ENCODE measurements around the gene DHRSX.

- TF ChIP-seq BACH1 (IDR thresholded peaks at IDR 0.05; ENCODE audit: low read length) (no peak), CTCF (IDR thresholded peaks at IDR 0.05; ENCODE audit: control extremely low read depth in 1 of 3, insufficient read depth in 1 of 3, low read depth in 1 of 3, low read length in 3 of 3) (no peak), MAX (IDR thresholded peaks at IDR 0.05) (no peak), TAF1 (IDR thresholded peaks at IDR 0.05; ENCODE audit: low read depth, low read length) (no peak), SRF (IDR thresholded peaks at IDR 0.05; ENCODE audit: low read depth, low read length) (no peak), EP300 (IDR thresholded peaks at IDR 0.05; ENCODE audit: borderline replicate concordance in 1 of 2, low read depth in 2 of 2, low read length in 2 of 2) (0 out of 3 replicates have a peak, but pooled peaks of 1 of the 2 experiments have one; percentile 37), ATF3 (IDR thresholded peaks at IDR 0.05; ENCODE audit: insufficient read depth, low read depth, low read length) (no peak), POLR2A (IDR thresholded peaks at IDR 0.05; ENCODE audit: control extremely low read depth in 1 of 2, low read depth in 2 of 2, low read length in 2 of 2) (no peak), RNF2 (IDR thresholded peaks at IDR 0.05; ENCODE audit: borderline replicate concordance, low read depth, low read length, missing control alignments, poor library complexity, severe bottlenecking) (no peak), CHD2 (IDR thresholded peaks at IDR 0.05; ENCODE audit: low read length) (no peak), EZH2 (IDR thresholded peaks at IDR 0.05; ENCODE audit: low read depth, low read length, severe bottlenecking) (no peak), JUND (IDR thresholded peaks at IDR 0.05; ENCODE audit: low read length) (no peak; the same call in 1 of the 2 replicates)
Observed at GRCh38 chrX:2185341-2186082, 315.3 kb downstream of the DHRSX start.
